K562 (cell line): ENCODE measurements around the gene DNMT3A.

Experiments used
- CHD4 ChIP-seq: fragments of 200-600 bp; sonication (generic); IDR thresholded peaks from 3 replicates; pipeline ENCODE4 v1.6.1; 2012; ENCODE audit warnings: low read depth, mild to moderate bottlenecking, mixed read lengths, low read length, inconsistent platforms; ENCODE audit not compliant: insufficient read depth, insufficient replicate concordance, poor library complexity, severe bottlenecking
- IRF2 ChIP-seq: sonication (generic); formaldehyde crosslinking; IDR thresholded peaks from 2 replicates; pipeline ENCODE4 v1.8.1; 2022; ENCODE audit warnings: mild to moderate bottlenecking, missing genetic modification reagents
- POLR2A ChIP-seq: fragments of 450-650 bp; conservative IDR thresholded peaks from 2 replicates; pipeline ENCODE4 v1.6.1; 2016
- REST ChIP-seq, 2 experiments: fragments of 450-650 bp; formaldehyde crosslinking in 1 of 2; IDR thresholded peaks; 2 replicates each; pipeline versions ENCODE4 v1.4.0 to v1.6.1; 2014 to 2020; ENCODE audit warnings: mild to moderate bottlenecking in 2 of 2, borderline replicate concordance in 1 of 2, low read depth in 1 of 2
- SIN3A ChIP-seq, 2 experiments: fragments of 150-350 bp in 1 of 2; IDR thresholded peaks; 2 replicates each; pipeline ENCODE4 v1.6.1; 2011 to 2016; ENCODE audit warnings: borderline replicate concordance in 2 of 2, low read depth in 2 of 2, low read length in 2 of 2, mild to moderate bottlenecking in 2 of 2, moderate library complexity in 2 of 2; ENCODE audit not compliant: control insufficient read depth in 1 of 2
- TARDBP ChIP-seq: fragments of 450-650 bp; IDR thresholded peaks from 2 replicates; pipeline ENCODE4 v1.6.1; 2016
- USF1 ChIP-seq: sonication (generic); formaldehyde crosslinking; IDR thresholded peaks from 2 replicates; pipeline ENCODE4 v1.9.0; 2022; ENCODE audit warnings: mild to moderate bottlenecking, missing genetic modification reagents
- YY1 ChIP-seq, 3 experiments: IDR thresholded peaks; 2 replicates each; pipeline ENCODE4 v1.6.1; 2011; ENCODE audit warnings: low read length in 2 of 3, mild to moderate bottlenecking in 2 of 3, moderate library complexity in 2 of 3, borderline replicate concordance in 1 of 3, control low read depth in 1 of 3, low read depth in 1 of 3; ENCODE audit not compliant: insufficient read depth in 3 of 3, insufficient replicate concordance in 2 of 3, control insufficient read depth in 1 of 3, insufficient read length in 1 of 3; ENCODE audit errors: extremely low read depth in 1 of 3
- ZFX ChIP-seq: sonication (generic); formaldehyde crosslinking; IDR thresholded peaks from 2 replicates; pipeline ENCODE4 v1.8.0; 2022; ENCODE audit warnings: mild to moderate bottlenecking, missing genetic modification reagents, moderate library complexity
- ZNF384 ChIP-seq: IDR thresholded peaks from 2 replicates; pipeline ENCODE4 v1.6.1; 2012; ENCODE audit warnings: low read depth, low read length, improper control_type of control experiment
- ZNF449 ChIP-seq: fragments of 250-450 bp; sonication (Bioruptor Pico); IDR thresholded peaks from 2 replicates; pipeline ENCODE4 v1.8.0; 2022; ENCODE audit warnings: moderate library complexity, mild to moderate bottlenecking, inconsistent platforms
- TF ChIP-seq, protein P1 (sequence below): fragments of 450-650 bp; IDR thresholded peaks from 2 replicates; pipeline ENCODE4 v1.6.1; 2018; ENCODE audit warnings: mild to moderate bottlenecking, low read depth; ENCODE audit not compliant: partially characterized antibody
- TF ChIP-seq, protein P2 (sequence below), 3 experiments: IDR thresholded peaks in 2 of 3; conservative IDR thresholded peaks in 1 of 3; 2 replicates each; pipeline ENCODE4 v1.5.1; 2011 to 2012; ENCODE audit warnings: low read length in 3 of 3, mild to moderate bottlenecking in 3 of 3, control low read depth in 2 of 3, improper control_type of control experiment in 1 of 3, inconsistent platforms in 1 of 3, low read depth in 1 of 3, mixed read lengths in 1 of 3, moderate library complexity in 1 of 3; ENCODE audit not compliant: insufficient read depth in 2 of 3
- TF ChIP-seq, protein P3 (sequence below): fragments of 450-650 bp; formaldehyde crosslinking; IDR thresholded peaks from 2 replicates; pipeline ENCODE4 v1.4.0; 2020; ENCODE audit warnings: mild to moderate bottlenecking, moderate library complexity

GRCh38 chr2:25322312-25322711, 19.4 kb downstream of the DNMT3A start:
- TF ChIP-seq IRF2, result no peak
- TF ChIP-seq CHD4, result no peak
- TF ChIP-seq, protein P1, sequence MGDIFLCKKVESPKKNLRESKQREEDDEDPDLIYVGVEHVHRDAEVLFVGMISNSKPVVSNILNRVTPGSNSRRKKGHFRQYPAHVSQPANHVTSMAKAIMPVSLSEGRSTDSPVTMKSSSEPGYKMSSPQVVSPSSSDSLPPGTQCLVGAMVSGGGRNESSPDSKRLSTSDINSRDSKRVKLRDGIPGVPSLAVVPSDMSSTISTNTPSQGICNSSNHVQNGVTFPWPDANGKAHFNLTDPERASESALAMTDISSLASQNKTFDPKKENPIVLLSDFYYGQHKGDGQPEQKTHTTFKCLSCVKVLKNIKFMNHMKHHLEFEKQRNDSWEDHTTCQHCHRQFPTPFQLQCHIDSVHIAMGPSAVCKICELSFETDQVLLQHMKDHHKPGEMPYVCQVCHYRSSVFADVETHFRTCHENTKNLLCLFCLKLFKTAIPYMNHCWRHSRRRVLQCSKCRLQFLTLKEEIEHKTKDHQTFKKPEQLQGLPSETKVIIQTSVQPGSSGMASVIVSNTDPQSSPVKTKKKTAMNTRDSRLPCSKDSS, result no peak
- no peak for TF ChIP-seq SIN3A (IDR thresholded peaks at IDR 0.05; ENCODE audit: borderline replicate concordance in 2 of 2, control insufficient read depth in 1 of 2, low read depth in 2 of 2, low read length in 2 of 2)
- TF ChIP-seq, protein P2, sequence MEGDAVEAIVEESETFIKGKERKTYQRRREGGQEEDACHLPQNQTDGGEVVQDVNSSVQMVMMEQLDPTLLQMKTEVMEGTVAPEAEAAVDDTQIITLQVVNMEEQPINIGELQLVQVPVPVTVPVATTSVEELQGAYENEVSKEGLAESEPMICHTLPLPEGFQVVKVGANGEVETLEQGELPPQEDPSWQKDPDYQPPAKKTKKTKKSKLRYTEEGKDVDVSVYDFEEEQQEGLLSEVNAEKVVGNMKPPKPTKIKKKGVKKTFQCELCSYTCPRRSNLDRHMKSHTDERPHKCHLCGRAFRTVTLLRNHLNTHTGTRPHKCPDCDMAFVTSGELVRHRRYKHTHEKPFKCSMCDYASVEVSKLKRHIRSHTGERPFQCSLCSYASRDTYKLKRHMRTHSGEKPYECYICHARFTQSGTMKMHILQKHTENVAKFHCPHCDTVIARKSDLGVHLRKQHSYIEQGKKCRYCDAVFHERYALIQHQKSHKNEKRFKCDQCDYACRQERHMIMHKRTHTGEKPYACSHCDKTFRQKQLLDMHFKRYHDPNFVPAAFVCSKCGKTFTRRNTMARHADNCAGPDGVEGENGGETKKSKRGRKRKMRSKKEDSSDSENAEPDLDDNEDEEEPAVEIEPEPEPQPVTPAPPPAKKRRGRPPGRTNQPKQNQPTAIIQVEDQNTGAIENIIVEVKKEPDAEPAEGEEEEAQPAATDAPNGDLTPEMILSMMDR (IDR thresholded peaks at IDR 0.05 in 2 of 3, conservative IDR thresholded peaks at IDR 0.05 in 1 of 3; ENCODE audit: insufficient read depth in 2 of 3, low read depth in 1 of 3, low read length in 3 of 3), result no peak
- no peak for TF ChIP-seq TARDBP
- no peak for TF ChIP-seq POLR2A
- TF ChIP-seq ZNF384, result no peak
- no peak for TF ChIP-seq YY1 (IDR thresholded peaks at IDR 0.05; ENCODE audit: borderline replicate concordance in 1 of 3, control insufficient read depth in 1 of 3, extremely low read depth in 1 of 3, insufficient read depth in 3 of 3, insufficient read length in 1 of 3, insufficient replicate concordance in 2 of 3, low read depth in 1 of 3, low read length in 2 of 3)
- TF ChIP-seq REST (IDR thresholded peaks at IDR 0.05; ENCODE audit: borderline replicate concordance), result no peak
- TF ChIP-seq REST (CRISPR knock-in tag; IDR thresholded peaks at IDR 0.05; ENCODE audit: low read depth), result no peak
- TF ChIP-seq ZNF449, result no peak
- TF ChIP-seq, protein P3, sequence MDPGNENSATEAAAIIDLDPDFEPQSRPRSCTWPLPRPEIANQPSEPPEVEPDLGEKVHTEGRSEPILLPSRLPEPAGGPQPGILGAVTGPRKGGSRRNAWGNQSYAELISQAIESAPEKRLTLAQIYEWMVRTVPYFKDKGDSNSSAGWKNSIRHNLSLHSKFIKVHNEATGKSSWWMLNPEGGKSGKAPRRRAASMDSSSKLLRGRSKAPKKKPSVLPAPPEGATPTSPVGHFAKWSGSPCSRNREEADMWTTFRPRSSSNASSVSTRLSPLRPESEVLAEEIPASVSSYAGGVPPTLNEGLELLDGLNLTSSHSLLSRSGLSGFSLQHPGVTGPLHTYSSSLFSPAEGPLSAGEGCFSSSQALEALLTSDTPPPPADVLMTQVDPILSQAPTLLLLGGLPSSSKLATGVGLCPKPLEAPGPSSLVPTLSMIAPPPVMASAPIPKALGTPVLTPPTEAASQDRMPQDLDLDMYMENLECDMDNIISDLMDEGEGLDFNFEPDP (CRISPR knock-in tag), result no peak
- TF ChIP-seq ZFX, result no peak
- TF ChIP-seq USF1 (CRISPR knock-in tag), result no peak
